RKO (cell line): ENCODE data around the gene PIK3AP1.

Experiments used
- DNase-seq: peaks from one replicate; pipeline ENCODE4 v3.0.0-alpha.2; 2016; ENCODE audit warnings: low spot score

PIK3AP1 gene

DNA sequence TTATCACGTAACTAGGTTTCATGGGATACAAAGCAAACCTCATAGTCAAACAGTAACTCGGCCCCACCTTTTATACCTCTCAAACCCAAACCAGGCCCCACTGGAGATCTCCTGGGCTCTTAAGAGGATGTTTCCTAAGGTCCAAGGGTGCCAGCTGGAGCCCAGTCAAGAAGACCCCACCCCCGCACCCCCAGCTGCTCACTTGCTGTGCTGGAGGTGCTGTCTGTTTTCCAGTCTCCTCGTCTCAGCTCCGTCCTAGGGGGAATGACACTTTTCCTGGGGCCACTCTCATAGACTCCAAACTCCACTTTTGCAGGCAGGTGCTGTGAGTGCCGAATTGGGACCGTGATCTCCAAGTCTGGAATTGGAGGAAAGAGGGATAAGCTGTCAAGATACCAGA, 110.8 kb downstream of the PIK3AP1 start:
- no peak for DNase-seq

DNA sequence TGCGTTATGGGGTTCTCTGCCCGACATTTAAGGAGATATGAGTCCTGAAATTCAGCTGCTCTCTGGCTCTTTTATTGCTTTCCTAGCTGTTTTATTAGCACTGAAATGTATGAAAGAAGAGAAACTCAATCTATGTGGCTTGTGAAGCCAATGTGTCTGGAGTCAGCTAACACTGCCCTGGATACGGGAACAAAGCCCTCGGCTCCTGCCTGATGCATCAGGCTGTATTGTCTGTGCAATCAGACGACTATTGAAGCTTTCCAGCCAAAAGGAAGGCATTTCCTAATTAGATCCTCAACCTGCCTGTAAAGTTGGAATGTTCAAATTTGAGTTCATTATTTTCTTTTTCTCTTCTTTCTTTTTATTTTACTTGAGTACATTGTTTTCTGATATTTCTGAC, 111.5 kb downstream of the PIK3AP1 start:
- no peak for DNase-seq

DNA sequence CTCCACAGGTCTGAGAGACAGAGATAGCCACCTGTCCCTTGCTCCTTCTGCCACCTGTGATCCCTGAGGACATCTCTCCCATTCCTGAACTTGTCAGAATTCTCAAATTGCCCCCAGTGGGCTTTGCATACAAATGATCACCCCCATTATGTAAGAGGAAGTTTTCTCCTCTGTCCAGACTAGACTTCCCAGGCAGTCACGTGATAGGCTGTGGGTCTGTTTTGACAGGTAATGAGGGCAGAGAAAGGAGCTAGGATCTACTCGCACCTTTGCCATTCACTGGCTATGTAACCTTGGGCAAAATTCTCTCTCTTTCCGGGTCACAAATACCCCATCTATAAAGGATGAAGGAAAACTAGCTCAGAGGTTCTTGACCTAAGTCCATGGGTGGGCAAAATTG, 112.1 kb downstream of the PIK3AP1 start:
- no peak for DNase-seq

DNA sequence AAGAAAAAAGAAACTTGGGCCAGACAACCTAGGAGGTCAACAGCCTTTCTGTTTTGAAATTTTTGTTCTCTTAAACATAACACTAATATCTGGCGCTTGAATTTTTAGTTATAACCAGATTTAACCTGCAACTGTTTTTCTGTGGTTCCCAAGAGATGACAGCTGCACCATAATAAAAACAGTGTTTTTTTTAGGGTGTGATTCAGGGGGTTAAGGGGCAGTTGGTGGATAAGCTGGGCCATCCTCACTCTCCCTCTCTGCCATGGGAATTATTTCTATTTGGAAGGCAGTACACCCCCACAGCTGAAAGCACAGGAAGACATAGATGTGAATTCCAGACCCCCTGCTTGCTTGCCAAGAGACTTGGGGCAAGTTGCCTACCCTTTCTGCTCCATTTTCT, 113.4 kb downstream of the PIK3AP1 start:
- DNase-seq: no peak

DNA sequence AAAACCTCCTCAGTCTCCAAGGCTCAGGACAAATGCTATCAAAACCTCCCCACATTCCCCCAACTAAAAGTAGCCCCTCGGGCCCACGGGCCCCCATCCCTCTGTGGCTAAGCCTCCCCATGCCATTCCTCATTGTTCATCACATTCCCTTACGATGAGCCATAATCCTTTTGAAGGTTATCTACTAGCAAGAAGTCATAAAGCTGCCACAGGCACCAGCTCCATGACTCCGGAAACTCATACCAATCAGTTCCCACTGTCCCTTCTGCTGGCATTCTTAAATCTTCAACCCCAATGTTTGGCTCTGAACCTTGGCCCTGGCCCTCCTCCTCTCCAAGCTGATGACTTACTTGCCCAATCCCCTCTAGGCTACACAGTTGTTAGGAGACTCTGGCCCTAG, 114.1 kb downstream of the PIK3AP1 start:
- DNase-seq: no peak

DNA sequence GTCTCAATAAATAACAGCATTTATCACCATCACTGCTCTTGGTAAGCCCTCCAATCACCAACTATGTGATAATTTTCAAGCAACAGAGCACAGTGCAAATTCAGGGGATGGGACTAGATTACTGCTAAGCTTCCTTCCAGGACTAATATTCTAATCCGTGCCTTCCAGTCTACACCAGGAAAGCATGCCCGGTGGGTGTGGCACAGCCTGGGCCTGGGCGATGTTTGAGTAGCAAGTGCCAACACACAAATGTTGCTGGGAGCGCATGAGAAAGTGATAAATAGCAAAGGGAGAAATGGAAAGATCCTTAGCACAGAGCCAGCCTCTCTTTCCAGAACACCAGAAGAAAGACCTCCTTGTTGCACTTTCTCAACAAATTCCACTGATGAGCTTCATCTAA, 120.0 kb downstream of the PIK3AP1 start:
- no peak for DNase-seq

DNA sequence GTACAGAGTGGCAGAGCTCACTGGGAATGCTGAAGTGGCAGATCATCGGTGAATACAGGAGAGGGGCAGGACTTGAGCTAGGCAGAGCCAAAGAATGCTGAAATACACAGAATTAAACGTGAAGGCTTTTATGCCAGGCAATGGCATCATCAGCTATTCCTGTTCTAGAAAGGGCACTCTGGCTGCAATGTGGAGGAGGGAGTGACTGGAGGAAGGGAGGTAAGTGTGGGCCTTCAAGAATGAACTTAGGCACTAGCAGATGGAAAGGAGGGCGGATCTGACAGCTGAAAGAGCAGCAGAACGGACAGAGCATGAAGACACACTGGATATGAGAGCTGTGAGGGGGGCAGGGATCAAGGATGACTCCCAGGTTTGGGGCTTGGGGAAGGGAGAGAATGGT, 121.5 kb downstream of the PIK3AP1 start:
- no peak for DNase-seq

DNA sequence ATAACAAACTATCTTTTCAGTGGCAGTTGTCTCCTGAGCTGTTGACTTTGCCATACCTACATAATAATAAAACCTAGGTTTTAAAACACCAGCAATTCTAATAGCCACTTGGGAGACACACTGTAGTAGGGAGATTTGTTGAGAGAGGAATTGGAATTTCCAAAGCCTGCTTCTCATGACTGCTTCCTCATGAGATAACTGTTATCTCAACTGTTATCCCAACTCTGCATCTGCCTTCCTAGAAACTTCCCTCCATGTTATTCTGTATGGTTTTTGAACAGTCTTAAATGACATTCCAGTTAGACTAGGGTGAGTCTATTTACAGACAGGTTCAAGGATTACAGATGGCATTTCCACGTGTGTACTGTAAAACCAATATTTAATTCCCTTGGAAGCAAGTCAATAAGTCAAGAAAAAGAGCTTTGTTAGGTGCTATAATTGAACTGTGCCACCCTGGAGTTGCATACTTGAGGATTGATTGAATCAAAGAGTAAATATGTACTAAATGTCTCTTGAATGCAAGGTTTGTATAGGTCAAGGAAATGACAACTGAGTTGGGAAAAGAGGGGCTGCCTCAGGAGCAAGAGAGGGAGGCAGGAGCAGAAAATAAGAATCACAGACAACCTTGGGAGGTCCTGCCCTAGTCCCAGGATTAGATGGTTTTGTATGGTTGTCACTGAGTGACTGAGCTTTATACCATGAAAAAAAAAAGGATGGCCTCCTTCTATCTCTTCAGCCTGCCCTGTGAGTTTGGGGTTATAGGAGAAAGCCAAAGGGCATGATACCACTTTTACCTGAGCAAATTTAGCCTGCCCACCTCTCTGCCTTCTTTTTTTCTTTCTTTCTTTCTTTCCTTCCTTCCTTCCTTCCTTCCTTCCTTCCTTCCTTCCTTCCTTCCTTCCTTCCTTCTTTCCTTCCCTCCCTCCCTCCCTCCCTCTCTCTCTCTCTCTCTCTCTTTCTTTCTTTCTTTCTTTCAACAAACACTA, 123.6 kb downstream of the PIK3AP1 start:
- DNase-seq: no peak

DNA sequence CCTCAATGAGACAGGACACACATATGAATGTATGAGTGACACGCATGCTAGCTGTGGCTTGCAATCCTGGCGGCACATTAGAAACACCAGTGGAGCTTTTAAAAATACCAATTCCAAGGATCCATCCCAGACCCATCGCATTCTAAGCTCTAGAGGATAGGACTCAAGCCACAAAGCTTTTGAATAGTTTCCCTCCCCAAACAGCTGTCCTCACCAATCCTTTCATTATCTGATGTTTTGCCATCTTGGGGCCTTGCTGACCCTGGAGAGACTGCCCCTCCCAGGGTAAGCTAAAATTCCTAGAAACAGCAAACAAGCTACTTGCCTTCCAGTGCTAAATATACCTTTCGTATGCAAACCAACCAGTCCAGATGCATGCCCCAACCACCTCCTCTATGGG, 124.6 kb downstream of the PIK3AP1 start:
- DNase-seq: no peak

DNA sequence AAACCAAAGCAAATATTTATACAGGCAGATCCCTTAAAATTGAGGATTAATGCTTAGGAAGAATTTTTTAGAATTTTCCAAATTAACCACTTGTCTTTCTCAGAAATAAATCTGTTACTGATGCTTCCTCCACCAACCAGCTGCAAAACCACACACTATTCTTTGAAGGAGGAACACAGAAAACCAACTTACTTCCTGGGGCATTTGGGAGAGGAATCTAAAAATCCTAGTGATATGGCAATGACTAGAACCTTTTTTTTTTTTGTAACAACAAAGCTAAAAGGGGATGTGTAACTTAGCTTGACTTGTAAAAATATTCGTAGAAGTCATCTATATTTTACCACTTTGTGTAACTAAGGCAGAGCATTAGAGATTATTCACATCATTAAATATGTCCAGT, 128.4 kb downstream of the PIK3AP1 start:
- DNase-seq: no peak

DNA sequence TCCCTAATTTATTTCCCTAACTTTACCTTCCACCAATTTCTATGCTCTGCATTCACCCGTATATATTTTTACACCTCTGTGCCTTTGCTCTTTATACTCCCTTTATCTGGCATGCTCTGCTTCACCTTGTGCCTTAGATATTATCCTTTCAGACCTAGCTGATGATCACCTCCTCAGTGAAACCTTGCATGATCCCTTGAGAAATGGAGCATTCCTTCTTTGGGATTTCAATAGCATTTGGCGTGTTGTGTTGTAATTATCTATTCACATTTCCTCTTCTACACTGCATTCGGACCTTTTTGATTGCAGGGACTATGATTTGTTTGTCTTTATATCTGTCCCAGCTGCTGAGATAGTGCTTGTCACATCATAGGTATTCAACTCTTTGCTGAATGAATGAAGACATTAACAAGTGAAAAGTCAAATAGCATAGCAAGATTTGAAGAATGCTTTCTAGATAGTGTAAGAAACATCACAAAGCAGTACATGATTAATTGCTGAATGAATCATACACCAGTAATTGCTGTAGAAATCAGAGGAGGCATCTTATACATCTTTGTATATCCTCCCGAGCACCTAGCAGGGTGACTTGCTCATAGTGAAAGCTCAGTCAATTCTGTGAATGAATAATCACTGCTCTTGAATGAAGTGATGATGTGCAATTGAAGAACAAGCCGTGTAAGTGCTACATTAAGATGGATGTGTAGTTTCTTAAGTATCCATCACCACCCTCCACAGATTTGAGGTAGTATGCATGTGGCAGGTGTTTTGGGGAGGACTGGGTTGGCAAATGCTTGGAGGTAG, 131.5 kb downstream of the PIK3AP1 start:
- peak; percentile 87 for DNase-seq

DNA sequence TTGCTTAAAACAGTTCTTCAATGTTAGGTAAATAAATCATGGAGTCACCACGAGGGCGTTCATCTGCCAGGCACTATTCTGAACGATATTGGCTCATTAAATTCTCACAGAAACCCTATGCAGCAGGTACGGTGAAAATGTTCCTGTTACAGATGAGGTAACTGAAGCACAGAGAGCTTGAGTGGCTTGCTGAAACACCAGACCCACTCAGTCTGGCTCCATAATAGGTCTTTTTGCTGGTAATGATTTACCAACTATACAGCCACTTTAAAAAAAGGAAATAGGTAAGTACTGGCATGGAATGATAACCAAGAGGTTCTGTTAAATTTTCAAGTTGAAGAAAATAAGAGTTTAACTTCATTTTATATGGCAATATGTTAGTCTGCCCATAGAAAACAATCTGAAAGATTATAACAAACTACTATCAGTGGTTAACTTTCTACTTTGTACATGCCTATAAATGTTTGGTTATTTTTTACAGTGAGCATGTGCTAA, 132.2 kb downstream of the PIK3AP1 start:
- no peak for DNase-seq

DNA sequence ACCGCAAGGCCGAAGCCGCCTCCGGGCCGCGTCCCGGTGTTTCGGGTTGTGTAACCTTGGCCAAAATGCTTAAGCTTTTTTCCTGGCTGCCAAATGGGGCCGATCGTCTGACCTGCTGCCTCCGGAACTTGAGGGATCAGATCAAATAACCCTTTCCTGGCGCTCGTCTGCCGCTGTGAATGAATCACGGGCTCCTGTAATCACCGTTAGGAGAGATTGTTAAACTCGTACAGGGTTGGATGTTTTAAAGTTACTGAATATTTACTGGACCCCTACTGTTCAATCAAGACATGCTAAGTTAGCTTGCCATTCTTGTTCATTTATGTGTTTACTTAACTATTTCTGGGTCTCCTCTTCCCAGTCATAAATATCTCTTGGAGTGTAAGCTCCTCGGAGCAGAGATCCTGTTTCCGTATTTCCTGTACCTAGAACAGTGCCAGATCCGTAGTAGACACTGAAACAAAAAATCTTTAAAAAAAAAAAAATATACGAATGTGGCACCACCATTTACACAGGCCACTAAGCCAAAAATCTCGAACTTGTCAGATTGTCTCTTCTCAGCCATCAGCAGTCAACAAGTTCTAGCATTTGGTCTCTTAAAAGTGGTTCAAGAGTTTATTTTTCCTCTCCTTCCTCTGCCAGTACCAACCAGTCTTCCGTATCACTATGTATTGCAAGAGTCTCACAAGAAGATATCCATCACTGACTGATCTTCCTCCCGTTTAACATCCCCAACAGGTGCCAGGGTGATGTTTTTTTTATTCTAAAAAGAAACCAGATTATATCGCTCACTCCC, 132.9 kb downstream of the PIK3AP1 start:
- peak; percentile 90 for DNase-seq

DNA sequence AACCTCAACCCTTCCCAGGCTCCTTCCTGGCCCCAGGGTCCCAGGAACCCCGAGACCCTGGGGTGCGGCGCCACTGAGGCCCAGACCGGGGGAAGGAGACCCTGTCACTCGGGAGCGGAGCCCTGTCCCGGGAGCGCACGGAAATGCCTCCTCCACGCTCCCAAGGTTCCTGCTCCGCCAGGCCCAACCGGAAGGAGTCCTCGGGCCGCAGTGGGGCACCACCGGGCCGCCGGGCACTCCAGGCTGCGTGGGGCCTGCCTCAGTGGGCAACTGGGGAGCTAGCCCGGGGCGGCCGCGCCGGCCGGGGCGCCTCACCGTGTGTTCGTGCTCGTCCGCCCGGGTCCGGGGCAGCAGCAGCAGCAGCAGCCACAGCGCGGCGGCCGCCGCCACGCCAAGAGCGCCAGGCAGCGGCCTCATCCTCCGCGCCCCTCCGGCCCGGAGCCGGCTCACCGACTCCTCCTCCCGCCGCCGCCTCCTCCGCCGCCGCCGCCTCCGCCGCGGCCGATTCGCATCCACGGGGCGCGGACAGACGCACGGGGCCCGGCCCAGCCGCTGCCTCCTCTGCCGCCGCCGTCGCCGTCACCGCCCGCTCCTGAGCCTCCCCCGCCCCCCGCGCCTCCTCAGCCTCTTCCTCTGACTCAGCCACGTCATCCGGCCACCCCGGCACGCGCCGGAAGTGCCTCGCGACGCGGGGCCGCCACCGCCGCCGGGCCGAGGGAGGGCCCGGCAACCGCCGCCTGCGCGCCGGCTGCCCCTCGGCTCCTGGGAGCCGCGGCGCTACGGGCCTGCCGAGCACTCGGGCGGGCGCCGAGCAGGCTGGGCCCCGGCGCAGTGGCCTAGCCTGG, 133.7 kb downstream of the PIK3AP1 start, which contains the start of gene TM9SF3:
Gene TM9SF3, minus strand, starts transcription at position 594 of the 845 bp plus-strand sequence. Its CDS starts 177 bp downstream, at position 417.
- peak; percentile 89 for DNase-seq

DNA sequence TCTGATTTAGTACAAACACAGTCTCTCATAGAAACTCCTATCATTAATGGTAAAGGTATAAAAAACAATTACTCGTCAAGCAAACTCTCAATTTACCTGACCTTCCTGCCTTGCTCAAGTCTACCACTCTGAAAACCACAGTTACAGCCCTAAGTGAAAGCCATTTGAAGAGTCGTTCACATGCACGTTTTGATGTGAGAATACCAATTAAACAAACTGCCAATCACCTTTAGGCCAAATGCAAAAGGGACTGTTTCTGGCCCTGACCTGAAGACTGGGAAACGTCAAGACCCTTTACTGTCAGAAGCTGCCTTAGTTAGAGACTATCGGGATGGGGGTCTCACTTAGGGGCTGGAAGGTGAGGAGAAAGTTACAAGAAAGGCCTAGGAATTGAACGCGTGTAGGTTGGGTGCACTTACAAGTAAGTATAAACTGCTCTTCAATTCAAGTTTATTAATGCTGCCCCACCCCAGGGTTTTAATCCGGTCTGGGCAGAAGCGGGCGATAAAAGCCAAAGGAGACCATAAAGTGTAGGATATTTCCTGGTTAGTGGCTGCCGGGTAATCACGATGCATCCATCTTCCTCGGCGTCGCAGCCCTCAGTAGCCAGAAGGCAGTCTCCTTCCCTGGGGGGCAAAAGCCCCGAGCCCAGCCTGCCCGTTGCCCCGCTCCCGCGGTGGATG, 134.4 kb downstream of the PIK3AP1 start:
- DNase-seq: peak; percentile 44

DNA sequence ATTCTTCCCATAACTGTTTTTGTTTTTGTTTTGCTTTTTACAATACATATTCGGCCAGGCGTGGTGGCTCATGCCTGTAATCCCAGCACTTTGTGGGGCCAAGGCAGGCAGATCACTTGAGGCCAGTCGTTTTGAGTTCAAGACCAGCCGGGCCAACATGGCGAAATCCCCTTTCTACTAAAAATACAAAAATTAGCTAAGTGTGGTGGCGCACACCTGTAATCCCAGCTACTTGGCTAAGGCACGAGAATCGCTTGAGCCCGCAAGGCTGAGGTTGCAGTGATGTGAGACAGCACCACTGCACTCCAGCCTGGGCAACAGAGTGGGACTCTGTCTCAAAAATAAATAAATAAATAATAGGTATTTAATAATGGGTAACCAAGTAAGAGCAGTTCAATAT, 135.8 kb downstream of the PIK3AP1 start:
- DNase-seq: no peak

DNA sequence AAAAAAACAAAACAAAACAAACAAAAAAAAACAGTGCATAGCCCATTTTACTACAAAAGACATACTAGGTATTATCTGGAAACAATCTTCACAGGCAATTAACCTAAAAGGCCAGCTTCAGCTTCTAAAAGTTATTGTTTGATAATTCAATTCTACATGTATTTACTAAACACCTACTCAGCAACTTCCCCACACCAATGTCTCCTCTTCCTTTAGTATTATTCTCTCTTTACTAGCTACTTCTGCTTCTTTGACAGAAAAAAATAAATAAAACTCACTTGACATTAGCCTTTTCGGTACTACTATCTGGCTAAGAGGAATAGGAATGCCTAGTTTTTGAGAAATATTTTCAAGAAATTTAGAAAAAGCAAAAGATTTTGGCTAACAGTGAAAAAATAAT, 136.3 kb downstream of the PIK3AP1 start:
- no peak for DNase-seq

DNA sequence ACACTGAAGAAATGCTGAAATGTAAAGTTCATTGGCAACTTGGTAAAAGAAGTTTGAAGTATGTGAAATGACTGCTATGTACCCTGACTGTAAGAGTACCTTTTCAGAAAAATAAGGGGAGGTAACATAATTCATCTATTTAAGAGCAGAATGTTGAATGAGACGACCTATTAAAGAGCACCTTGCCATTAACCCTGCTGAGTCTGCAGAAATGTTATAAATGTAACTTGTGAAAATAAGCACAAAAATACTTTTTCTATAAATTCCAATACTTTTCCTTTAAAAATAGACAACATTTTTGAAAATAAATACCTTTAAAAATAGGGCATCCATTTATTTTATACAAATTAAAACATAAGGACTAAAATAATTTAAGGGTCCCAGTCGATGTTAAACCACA, 141.2 kb downstream of the PIK3AP1 start:
- DNase-seq: no peak

DNA sequence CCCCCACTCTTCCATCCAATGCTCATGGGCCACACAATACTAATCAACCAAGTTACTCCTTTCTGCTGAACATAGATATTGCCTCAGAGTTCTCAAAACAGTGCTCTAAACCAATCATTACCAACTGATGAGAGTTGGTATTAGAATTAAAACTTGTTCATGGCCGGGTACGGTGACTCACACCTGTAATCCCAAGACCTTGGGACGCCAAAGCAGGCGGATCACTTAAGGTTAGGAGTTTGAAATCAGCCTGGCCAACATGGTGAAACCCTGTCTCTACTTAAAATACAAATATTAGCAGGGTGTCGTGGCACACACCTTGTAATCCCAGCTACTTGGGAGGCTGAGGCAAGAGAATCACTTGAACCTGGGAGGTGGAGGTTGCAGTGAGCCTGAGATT, 141.7 kb downstream of the PIK3AP1 start:
- no peak for DNase-seq

DNA sequence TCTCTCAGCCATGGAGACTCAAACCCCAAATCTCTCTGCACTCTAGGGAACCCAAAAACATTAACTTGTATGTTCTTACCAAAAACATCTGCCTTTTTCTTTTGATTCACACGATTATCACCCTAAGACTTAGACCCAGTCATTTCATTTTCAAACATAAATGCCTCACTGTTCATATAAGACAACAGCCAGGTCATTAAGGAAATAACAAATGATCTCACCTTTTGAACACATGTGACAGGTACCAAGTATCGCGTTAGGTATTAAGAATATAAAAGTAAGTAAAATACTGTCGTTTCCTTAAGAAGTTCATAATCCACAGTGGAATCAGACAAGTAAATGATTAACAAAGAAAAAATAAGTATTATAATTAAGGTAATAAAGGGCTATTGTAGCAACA, 142.3 kb downstream of the PIK3AP1 start:
- DNase-seq: no peak
